ENCODE results near the gene OGDH.

The OGDH gene

GRCh38 chr7:44564606-44565005 is 41.8 kb upstream of the OGDH start (continued):
- TF ChIP-seq TOX (CRISPR knock-in tag; IDR thresholded peaks at IDR 0.05; ENCODE audit: borderline replicate concordance) = no peak

DNA sequence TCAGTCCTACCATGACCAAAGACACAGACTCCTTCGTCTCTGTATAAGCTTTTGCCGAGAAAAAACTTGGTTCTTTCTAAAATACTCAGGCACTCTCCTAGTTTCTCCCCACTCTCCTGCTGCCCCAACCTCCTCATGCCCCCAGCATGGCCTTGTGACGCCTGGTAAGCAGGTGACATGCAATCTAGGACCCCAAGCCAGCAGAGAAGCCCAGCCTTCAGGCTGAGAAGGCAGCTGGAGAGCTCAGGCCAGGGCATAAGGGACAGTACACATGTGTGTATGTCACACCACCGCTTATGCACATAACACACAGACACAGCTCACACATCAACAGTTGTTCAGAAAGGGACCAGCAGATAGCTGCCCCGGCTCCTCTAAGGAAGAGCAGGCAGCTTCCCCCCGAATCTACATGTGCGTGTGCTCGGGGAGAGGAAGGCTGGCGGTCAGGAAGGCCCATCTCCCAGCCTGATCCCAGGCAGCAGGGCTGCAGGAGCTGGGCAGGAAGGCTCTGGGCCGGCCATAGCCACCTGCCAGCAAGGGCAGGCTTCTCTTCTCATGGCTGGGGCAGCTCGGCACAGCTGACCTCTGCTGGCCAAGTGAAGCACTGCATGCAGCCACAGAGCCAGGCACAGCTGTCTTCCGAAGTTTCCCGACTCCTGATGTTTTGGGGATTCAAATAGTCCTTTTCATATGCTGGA is 41.2 kb upstream of the OGDH start:
- ATAC-seq = peak; percentile 83
- TF ChIP-seq, protein P1, sequence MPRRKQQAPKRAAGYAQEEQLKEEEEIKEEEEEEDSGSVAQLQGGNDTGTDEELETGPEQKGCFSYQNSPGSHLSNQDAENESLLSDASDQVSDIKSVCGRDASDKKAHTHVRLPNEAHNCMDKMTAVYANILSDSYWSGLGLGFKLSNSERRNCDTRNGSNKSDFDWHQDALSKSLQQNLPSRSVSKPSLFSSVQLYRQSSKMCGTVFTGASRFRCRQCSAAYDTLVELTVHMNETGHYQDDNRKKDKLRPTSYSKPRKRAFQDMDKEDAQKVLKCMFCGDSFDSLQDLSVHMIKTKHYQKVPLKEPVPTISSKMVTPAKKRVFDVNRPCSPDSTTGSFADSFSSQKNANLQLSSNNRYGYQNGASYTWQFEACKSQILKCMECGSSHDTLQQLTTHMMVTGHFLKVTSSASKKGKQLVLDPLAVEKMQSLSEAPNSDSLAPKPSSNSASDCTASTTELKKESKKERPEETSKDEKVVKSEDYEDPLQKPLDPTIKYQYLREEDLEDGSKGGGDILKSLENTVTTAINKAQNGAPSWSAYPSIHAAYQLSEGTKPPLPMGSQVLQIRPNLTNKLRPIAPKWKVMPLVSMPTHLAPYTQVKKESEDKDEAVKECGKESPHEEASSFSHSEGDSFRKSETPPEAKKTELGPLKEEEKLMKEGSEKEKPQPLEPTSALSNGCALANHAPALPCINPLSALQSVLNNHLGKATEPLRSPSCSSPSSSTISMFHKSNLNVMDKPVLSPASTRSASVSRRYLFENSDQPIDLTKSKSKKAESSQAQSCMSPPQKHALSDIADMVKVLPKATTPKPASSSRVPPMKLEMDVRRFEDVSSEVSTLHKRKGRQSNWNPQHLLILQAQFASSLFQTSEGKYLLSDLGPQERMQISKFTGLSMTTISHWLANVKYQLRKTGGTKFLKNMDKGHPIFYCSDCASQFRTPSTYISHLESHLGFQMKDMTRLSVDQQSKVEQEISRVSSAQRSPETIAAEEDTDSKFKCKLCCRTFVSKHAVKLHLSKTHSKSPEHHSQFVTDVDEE (CRISPR knock-in tag; IDR thresholded peaks at IDR 0.05) = no peak
- TF ChIP-seq SNAI2 (CRISPR knock-in tag; IDR thresholded peaks at IDR 0.05) (no peak), OSR1 (CRISPR knock-in tag; IDR thresholded peaks at IDR 0.05) (no peak), ISL1 (CRISPR knock-in tag; IDR thresholded peaks at IDR 0.05) (no peak), ZFP3 (CRISPR knock-in tag; IDR thresholded peaks at IDR 0.05) (no peak), ZNF70 (CRISPR knock-in tag; IDR thresholded peaks at IDR 0.05) (no peak), ARNTL (CRISPR knock-in tag; IDR thresholded peaks at IDR 0.05; ENCODE audit: borderline replicate concordance, low read depth) (no peak), ZNF565 (CRISPR knock-in tag; conservative IDR thresholded peaks at IDR 0.05; ENCODE audit: low read depth) (no peak), TCF4 (CRISPR knock-in tag; IDR thresholded peaks at IDR 0.05; ENCODE audit: borderline replicate concordance) (no peak), ZNF8 (CRISPR knock-in tag; IDR thresholded peaks at IDR 0.05) (no peak)
- TF ChIP-seq, protein P2, sequence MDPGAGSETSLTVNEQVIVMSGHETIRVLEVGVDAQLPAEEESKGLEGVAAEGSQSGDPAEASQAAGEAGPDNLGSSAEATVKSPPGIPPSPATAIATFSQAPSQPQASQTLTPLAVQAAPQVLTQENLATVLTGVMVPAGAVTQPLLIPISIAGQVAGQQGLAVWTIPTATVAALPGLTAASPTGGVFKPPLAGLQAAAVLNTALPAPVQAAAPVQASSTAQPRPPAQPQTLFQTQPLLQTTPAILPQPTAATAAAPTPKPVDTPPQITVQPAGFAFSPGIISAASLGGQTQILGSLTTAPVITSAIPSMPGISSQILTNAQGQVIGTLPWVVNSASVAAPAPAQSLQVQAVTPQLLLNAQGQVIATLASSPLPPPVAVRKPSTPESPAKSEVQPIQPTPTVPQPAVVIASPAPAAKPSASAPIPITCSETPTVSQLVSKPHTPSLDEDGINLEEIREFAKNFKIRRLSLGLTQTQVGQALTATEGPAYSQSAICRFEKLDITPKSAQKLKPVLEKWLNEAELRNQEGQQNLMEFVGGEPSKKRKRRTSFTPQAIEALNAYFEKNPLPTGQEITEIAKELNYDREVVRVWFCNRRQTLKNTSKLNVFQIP (CRISPR knock-in tag; IDR thresholded peaks at IDR 0.05; ENCODE audit: borderline replicate concordance, low read depth) = no peak

DNA sequence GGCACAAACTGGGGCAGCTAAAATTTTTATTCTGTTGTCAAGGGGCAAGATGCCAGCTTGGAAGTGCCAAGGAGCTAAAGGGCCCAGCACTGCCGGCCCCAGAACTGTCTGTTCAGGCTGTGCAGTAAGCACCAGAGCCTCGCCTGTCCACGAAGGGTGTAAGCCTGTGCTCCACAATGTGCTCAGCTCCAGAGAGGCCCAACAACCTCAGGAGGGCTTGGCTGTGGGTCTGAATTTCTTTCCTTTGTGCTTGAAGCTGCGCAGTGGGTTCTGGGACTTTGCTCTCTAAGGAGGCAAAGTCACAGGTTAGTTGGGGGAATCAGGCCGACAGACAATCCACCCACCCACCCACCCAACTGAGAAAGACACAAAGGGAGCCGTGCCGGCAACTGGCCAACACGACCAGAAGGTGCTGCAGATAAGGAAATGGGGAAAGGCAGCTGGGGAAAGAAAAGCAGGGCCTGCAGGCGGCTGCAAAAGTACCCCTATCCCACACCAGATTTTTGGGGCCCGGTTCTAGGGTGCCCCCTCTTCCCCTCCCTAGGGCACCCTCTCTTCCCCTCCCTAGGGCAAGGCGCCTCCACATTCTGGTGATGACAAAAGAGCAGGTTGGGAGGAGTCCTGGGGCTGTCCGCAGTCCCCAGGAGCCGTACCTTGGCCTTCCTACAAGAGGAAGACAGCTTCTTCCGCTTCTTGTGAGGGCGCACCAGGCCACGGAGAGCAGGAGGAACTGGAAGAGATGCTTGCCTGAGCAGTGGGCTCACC is 40.5 kb upstream of the OGDH start:
- ATAC-seq = peak; percentile 37
- TF ChIP-seq, protein P1 (CRISPR knock-in tag; IDR thresholded peaks at IDR 0.05) = no peak
- TF ChIP-seq CREB5 (CRISPR knock-in tag; IDR thresholded peaks at IDR 0.05; ENCODE audit: low read depth) (no peak), PPARA (CRISPR knock-in tag; IDR thresholded peaks at IDR 0.05; ENCODE audit: borderline replicate concordance) (no peak), CSRNP3 (CRISPR knock-in tag; IDR thresholded peaks at IDR 0.05) (no peak), ZC3H10 (CRISPR knock-in tag; IDR thresholded peaks at IDR 0.05) (no peak), BACH2 (CRISPR knock-in tag; IDR thresholded peaks at IDR 0.05; ENCODE audit: borderline replicate concordance) (no peak), ZFP30 (CRISPR knock-in tag; IDR thresholded peaks at IDR 0.05) (no peak), RARB (CRISPR knock-in tag; IDR thresholded peaks at IDR 0.05) (no peak), ESRRG (CRISPR knock-in tag; IDR thresholded peaks at IDR 0.05) (no peak), GLIS3 (CRISPR knock-in tag; IDR thresholded peaks at IDR 0.05) (no peak), SNAI2 (CRISPR knock-in tag; IDR thresholded peaks at IDR 0.05) (no peak), ARNTL (CRISPR knock-in tag; IDR thresholded peaks at IDR 0.05; ENCODE audit: borderline replicate concordance, low read depth) (no peak), TOX (CRISPR knock-in tag; IDR thresholded peaks at IDR 0.05; ENCODE audit: borderline replicate concordance) (no peak)
